GM10266 (cell line): Measurements from ENCODE around the gene LRRC8D.

Experiments
- DNase-seq: peaks from one replicate; pipeline ENCODE4 v3.0.0; 2012; ENCODE audit errors: extremely low spot score
- TF ChIP-seq, protein P1 (sequence below): IDR thresholded peaks from 2 replicates; pipeline ENCODE4 v1.5.1; 2012; ENCODE audit warnings: mild to moderate bottlenecking, low read depth; ENCODE audit not compliant: control insufficient read depth, insufficient read depth; ENCODE audit errors: missing control alignments

The LRRC8D gene

DNA sequence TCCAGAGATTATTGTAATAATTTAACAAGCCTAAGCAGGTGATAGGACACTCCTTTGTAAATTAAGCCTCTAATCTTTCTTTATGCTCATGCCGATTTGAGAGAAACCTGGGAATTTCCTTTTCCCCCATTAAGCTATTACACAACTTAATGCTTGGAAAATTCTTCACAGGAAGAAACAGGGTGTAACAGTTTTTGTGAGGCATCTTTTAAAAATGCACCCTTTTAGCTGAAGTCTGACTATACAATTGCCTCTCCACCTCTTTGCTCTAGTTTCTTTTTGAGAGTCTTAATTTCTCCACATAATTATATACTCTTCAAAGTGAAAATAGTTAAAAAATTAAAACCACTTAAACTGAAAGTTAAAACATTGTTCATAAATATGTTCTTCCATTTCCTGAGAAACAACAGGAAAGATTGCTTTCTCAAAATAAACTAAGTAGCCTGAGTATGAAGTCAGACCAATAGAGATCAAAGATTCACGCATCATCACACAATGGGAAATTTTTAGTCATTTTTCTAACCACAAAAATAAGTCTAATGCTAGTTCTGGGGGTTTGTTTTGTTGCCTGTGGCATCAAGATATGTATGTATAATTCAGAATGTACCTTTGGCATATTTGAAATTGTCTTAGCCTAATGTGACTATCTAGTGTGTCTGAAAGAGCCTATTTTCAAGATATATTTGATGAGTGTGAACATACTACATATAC, 34.7 kb downstream of the LRRC8D start:
- TF ChIP-seq, protein P1, sequence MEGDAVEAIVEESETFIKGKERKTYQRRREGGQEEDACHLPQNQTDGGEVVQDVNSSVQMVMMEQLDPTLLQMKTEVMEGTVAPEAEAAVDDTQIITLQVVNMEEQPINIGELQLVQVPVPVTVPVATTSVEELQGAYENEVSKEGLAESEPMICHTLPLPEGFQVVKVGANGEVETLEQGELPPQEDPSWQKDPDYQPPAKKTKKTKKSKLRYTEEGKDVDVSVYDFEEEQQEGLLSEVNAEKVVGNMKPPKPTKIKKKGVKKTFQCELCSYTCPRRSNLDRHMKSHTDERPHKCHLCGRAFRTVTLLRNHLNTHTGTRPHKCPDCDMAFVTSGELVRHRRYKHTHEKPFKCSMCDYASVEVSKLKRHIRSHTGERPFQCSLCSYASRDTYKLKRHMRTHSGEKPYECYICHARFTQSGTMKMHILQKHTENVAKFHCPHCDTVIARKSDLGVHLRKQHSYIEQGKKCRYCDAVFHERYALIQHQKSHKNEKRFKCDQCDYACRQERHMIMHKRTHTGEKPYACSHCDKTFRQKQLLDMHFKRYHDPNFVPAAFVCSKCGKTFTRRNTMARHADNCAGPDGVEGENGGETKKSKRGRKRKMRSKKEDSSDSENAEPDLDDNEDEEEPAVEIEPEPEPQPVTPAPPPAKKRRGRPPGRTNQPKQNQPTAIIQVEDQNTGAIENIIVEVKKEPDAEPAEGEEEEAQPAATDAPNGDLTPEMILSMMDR = no peak
- peak; percentile 53 for DNase-seq

DNA sequence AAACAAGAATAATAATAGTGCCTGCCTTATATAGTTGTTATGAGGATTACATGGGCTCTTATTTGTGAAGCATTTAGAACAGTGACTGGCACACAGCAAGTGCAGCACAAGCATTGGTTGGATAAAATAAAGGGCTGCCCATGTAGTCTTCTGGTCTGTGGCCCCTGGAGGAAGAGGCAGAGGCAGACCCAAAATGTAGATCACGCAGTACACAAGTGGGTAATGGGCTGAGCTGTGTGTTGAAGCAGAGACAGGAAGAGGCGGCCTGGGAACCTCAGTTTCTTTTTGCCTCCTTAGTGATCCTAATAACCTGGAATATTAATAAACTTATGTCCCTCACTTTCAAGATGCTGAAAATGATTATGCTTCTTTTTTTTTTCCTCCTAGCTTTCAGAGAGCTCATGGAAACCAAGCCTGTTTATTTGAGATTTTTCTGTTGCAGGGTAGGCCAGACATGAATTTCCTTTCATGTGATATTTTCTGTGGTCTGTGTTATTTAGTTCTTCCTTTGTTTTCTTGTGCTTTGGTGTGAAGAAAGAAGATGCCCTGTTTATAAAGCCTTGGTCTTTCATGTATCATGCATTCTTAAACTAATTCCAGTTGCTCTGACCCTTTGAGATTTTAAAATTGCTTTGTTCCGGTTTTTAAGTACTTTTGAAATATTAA, 42.5 kb downstream of the LRRC8D start:
- no peak for DNase-seq
- TF ChIP-seq, protein P1 = no peak

DNA sequence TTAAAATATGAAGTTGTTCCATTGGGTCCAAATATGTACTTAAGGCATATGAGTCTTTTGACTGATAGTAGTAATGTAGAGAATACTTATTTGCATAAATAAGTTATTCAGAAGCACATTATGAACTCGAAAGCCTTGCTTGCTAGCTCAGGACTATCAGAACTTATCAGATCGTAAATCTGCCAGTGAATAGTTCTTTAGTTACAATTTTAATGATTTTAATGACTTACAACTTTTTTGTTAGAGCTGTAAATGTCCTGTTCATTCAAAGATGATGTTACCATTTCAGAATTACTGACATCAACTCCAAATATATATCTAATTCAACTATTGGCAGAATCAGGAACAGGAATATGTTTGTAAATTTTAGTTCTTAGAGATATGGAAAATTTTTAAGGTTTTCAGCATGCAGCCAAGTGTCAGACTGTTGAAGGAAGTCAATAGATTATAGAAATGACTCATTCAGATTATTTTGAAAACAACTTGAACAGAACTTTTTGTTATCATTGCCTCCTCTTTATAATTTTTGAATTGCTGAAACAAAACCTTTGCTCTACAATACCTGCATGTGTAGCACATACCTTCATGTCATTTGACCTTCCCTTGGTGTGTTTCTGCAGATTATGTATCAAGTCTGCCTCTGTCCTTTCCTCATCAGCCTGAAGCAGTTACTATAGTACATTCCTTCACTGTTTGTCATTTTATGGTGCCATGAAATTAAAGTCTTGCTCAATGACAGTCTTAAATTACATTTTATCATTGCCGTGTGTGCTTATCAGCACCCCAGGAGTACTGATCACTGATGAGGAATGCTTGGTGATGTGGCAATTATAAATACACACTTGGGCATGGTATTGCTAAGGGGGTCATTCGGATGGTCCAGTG, 44.9 kb downstream of the LRRC8D start:
- TF ChIP-seq, protein P1 = no peak
- DNase-seq = no peak

DNA sequence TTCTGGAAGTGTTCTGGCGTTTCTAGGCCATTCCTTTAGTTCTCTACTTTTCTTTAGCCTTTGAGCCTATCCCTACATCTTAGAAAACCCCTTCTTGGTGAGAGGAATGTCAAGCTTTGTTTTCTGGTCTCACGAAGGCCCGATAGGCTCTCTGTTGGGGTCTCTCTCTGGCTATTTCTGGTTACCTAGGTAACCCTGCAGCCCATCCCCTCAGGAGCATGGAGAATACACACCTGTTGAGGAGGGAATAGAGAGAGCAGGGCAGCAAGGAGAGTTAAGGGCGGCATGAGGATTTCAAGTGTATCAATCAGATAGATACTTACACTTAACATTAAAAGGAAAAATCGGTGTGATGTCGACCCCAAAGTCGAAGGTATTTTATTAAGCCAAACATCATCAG, 45.7 kb downstream of the LRRC8D start:
- TF ChIP-seq, protein P1 = no peak
- DNase-seq = no peak

DNA sequence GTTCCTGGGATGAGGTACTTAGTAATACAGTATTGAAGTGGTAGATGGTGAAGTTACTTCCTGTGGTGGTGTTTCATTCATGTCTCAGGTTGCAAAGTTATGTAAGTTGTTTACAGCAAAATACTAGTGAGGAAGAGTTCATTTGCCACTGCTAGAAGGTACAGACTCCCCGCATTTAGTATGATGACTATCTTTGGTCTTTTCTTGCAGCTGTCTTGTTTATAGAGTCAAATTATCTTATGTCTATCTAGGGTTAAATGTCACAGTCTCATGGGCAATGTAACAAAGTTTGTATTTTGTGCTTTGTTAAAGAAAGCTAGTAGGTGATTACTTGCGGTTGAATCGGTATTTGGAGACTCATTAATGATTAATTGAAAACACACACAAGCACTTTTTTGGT, 50.2 kb downstream of the LRRC8D start:
- TF ChIP-seq, protein P1 = no peak
- no peak for DNase-seq

DNA sequence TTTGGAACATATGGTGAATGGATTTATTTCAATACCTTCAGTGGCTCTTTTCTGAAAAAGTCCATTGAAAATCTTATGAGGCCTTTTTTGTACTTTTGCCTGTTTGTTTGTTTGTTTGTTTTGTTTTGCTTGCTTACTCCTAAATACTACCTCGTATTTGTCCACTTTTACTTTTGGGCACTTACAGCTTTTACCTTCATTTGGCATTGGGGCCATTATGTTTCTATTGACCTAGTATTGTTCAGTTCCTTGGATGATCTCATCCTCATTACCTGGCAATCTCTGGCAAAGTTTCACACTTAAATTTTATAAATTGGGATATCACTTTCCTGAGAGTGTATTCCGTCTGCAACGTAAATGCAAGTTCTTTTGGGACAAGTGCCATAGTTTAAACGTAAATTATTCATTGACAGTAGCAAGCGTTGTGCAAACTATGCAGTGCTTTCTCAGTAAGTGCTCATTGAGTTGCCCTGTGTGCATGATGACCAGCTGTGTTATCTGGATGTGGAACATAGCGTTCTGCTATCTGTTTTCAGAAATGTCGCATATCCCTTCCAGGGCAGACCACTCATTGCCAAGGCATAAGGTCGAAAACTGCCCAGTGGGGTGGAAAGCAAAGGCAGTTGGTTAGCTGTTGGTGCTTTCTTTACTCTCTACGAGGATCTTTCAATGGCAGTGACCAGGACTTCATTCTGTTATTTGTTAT, 51.1 kb downstream of the LRRC8D start:
- DNase-seq = no peak
- TF ChIP-seq, protein P1 = no peak
